ENCODE results near the gene GLI1. TPM values are rescaled to one million over a fixed set of nuclear protein-coding genes. Genes with fewer than 3 reads are reported as not detected.

GLI1 gene
- total and polyA plus RNA-seq, 2 of the 13 experiments (the other 11 are each of a cell fraction or from before 2014, with no cell fraction given): 0.09 to 0.20 TPM

DNA sequence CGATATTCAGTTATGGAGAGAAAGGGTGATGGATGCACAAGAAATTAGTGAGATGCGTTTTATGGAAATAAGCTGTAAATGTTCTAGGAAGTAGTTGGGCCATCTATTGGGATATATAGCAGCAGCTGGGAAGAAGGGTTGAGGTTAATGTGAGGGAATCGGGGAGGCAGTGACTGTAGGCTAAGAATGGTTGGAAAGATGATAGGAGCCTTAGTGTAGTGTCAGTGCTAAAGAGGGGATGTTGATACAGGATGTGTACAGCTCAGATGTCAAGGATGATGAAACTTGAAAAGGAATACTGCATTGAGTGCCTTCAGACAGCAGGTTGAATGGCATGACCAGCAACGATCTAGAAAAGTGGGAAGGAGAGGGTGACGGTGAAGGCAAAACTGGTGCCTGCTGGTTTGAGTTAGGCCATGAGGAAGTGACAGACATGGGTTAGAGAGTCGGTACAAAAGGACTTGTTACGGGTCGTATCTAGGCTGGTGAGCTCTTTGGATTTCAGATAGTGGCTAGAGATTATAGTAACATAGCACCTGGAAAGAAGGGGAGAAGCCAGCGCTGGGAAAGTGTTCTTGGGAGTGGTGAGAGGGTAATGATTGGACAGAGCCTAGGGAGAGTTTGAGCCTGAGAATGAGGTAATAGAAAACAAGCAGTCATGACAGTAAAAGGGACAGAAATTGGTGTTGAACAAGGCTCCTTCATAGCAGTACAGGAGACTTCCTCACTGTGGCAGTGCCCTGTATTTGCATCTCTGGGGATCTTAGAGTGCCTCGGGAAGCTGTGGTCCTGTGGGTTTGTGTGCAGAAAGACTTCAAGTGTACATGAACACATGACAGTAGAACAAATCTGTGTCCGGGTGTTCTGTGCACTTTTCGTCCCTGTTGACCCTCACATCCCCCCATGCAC, 37.9 kb downstream of the GLI1 start:
- peaks cover 20 to 54% of the 10 kb centered on the region in 2 experiments; a peak in 4 of 5 replicates for H3K36me3 ChIP-seq (replicated peaks in 1 of 2; ENCODE audit: control insufficient read depth in 1 of 2, insufficient read depth in 2 of 2, low read length in 2 of 2)
- intact Hi-C loops (cut with micrococcal nuclease; ENCODE audit: unreplicated experiment): no loop called here
- H4K20me1 ChIP-seq (ENCODE audit: insufficient read depth, low read length): peaks cover 4% of the 10 kb centered on the region
- no peak overlapping the region for H3K4me3 ChIP-seq (replicated peaks in 1 of 3; ENCODE audit: insufficient read depth in 1 of 3, low read depth in 2 of 3, low read length in 3 of 3)
- no peaks in the 10 kb centered on the region for H3K79me2 ChIP-seq (ENCODE audit: insufficient read depth, low read length)
- in situ Hi-C loops (cut with HindIII; ENCODE audit: extremely low pct_ligation_motif_present, low pct_unique_long_range_greater_than_20kb): no loop called here
- H3K9me3 ChIP-seq (ENCODE audit: low read length): no peaks in the 10 kb centered on the region
- DNase-seq (ENCODE audit: low spot score) (no peak), FAIRE-seq (no peak), ATAC-seq (no peak)
- H3K9ac ChIP-seq (ENCODE audit: insufficient read depth, low read depth, low read length): no peak overlapping the region
- H3K4me2 ChIP-seq (ENCODE audit: low read depth, low read length): no peak overlapping the region
- no peak overlapping the region for H3K27ac ChIP-seq (ENCODE audit: extremely low read length, insufficient read depth, low read length)
- H3K27me3 ChIP-seq (ENCODE audit: control insufficient read depth in 1 of 2, insufficient read depth in 2 of 2, low read length in 2 of 2): no peaks in the 10 kb centered on the region
- H2AFZ ChIP-seq (ENCODE audit: low read length): no peak overlapping the region
- 97% methylated on average over 11 of the region's 12 CpGs for WGBS (ENCODE audit: low lambda C conversion rate)
- TSS peak; percentile 19 for BruUV-seq (replicated peaks)
- ChIA-PET CTCF (ENCODE audit: low intra/inter-chr PET ratio, low total read pairs) (no interaction called here), POLR2A (interaction anchor here (0.6 to 1.3 kb wide), 2 partner anchors 12 to 134 kb away, joined by 3 read pairs; no protein-coding TSS in a partner anchor)
- peaks cover 10% of the 10 kb centered on the region for H3K4me1 ChIP-seq (ENCODE audit: insufficient read depth, low read length)
- TF ChIP-seq ZNF446 (CRISPR knock-in tag; IDR thresholded peaks at IDR 0.05): no peak
- no peak for TF ChIP-seq TAF15 (IDR thresholded peaks at IDR 0.05; ENCODE audit: low read depth, low read length, poor library complexity, severe bottlenecking)
- no peak for TF ChIP-seq ZNF768 (CRISPR knock-in tag; IDR thresholded peaks at IDR 0.05)
- TF ChIP-seq HNRNPK (IDR thresholded peaks at IDR 0.05; ENCODE audit: low read depth, low read length, poor library complexity, severe bottlenecking): no peak
- no peak for TF ChIP-seq CSRNP1 (CRISPR knock-in tag; IDR thresholded peaks at IDR 0.05)
- peak in 1 of 2 experiments; percentile 8; a peak in 1 of 4 replicates for TF ChIP-seq POLR2A (IDR thresholded peaks at IDR 0.05; ENCODE audit: insufficient read depth in 1 of 2, low read depth in 2 of 2, low read length in 2 of 2)
- TF ChIP-seq KLF16 (CRISPR knock-in tag; IDR thresholded peaks at IDR 0.05): no peak
- no peak for TF ChIP-seq GLI4 (CRISPR knock-in tag; IDR thresholded peaks at IDR 0.05; ENCODE audit: borderline replicate concordance)
- no peak for TF ChIP-seq ZSCAN22 (CRISPR knock-in tag; IDR thresholded peaks at IDR 0.05)
- 0 out of 2 replicates have a peak, but pooled peaks have one; percentile 35 for TF ChIP-seq POLR2G (IDR thresholded peaks at IDR 0.05; ENCODE audit: low read depth, low read length)
- no peak for TF ChIP-seq RNF219 (CRISPR knock-in tag; IDR thresholded peaks at IDR 0.05)
- TF ChIP-seq, protein P1, sequence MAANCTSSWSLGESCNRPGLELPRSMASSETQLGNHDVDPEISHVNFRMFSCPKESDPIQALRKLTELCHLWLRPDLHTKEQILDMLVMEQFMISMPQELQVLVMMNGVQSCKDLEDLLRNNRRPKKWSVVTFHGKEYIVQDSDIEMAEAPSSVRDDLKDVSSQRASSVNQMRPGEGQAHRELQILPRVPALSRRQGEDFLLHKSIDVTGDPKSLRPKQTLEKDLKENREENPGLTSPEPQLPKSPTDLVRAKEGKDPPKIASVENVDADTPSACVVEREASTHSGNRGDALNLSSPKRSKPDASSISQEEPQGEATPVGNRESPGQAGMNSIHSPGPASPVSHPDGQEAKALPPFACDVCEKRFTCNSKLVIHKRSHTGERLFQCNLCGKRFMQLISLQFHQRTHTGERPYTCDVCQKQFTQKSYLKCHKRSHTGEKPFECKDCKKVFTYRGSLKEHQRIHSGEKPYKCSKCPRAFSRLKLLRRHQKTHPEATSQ (CRISPR knock-in tag; IDR thresholded peaks at IDR 0.05; ENCODE audit: borderline replicate concordance): no peak
- peak; percentile 64 for TF ChIP-seq RBFOX2 (IDR thresholded peaks at IDR 0.05; ENCODE audit: low read depth, low read length)
- no peak for TF ChIP-seq RXRB (CRISPR knock-in tag; IDR thresholded peaks at IDR 0.05; ENCODE audit: borderline replicate concordance)
- TF ChIP-seq ZNF839 (CRISPR knock-in tag; IDR thresholded peaks at IDR 0.05; ENCODE audit: borderline replicate concordance): no peak
- TF ChIP-seq MTF1 (CRISPR knock-in tag; IDR thresholded peaks at IDR 0.05): no peak
- no peak for TF ChIP-seq ZFX (CRISPR knock-in tag; IDR thresholded peaks at IDR 0.05; ENCODE audit: low read depth)
- TF ChIP-seq MLLT10 (CRISPR knock-in tag; IDR thresholded peaks at IDR 0.05): no peak
- no peak for TF ChIP-seq ZNF816 (CRISPR knock-in tag; IDR thresholded peaks at IDR 0.05; ENCODE audit: borderline replicate concordance)

All from HepG2 (cell line).